GM12801 (cell line): ENCODE results near the gene HMGCS1.

Experiments used
- CTCF ChIP-seq: IDR thresholded peaks from one replicate; pipeline ENCODE4 v1.5.1; 2011; ENCODE audit warnings: control low read depth; ENCODE audit not compliant: insufficient read length; ENCODE audit errors: extremely low read depth

HMGCS1 gene

GRCh38 chr5:43286623-43287022 is 26.6 kb downstream of the HMGCS1 start:
- no peak for TF ChIP-seq CTCF

- TF ChIP-seq CTCF: no peak
Observed at GRCh38 chr5:43281840-43282658, 31.2 kb downstream of the HMGCS1 start.

GRCh38 chr5:43279548-43280274 is 33.5 kb downstream of the HMGCS1 start:
- TF ChIP-seq CTCF: no peak

GRCh38 chr5:43275391-43275790 is 37.8 kb downstream of the HMGCS1 start:
- TF ChIP-seq CTCF: no peak

- TF ChIP-seq CTCF: no peak
Observed at GRCh38 chr5:43274435-43275114, 38.6 kb downstream of the HMGCS1 start.

GRCh38 chr5:43273552-43273951 is 39.7 kb downstream of the HMGCS1 start:
- no peak for TF ChIP-seq CTCF

- TF ChIP-seq CTCF: no peak
Observed at GRCh38 chr5:43270645-43271044, 42.6 kb downstream of the HMGCS1 start.
